Loucy (cell line): ENCODE results near the gene RILPL1.

Experiments used
- H2AFZ ChIP-seq: fragments of 200-600 bp; sonication (generic); 2 replicates; pipeline ENCODE4 v1.6.0; 2016; ENCODE audit warnings: antibody characterized with exemption, mild to moderate bottlenecking, low read length, moderate library complexity
- H3F3A ChIP-seq: fragments of 200-600 bp; 2 replicates; pipeline ENCODE4 v1.6.0; 2016; ENCODE audit warnings: antibody characterized with exemption, low read depth, mild to moderate bottlenecking
- H3K27me3 ChIP-seq: fragments of 200-600 bp; sonication (generic); 2 replicates; pipeline ENCODE4 v1.6.1; 2014; ENCODE audit warnings: low read length, mild to moderate bottlenecking; ENCODE audit not compliant: insufficient read depth, poor library complexity, severe bottlenecking
- H3K36me3 ChIP-seq: fragments of 200-600 bp; sonication (generic); 2 replicates; pipeline ENCODE4 v1.6.1; 2016; ENCODE audit warnings: low read length; ENCODE audit not compliant: insufficient read depth
- H3K4me1 ChIP-seq: fragments of 200-600 bp; sonication (generic); 2 replicates; pipeline ENCODE4 v1.5.1; 2014; ENCODE audit warnings: low read length, mild to moderate bottlenecking; ENCODE audit not compliant: insufficient read depth, poor library complexity, severe bottlenecking
- H3K4me2 ChIP-seq: fragments of 200-600 bp; sonication (generic); 2 replicates; pipeline ENCODE4 v1.6.0; 2014; ENCODE audit warnings: antibody characterized with exemption, low read length, low read depth, mild to moderate bottlenecking; ENCODE audit not compliant: poor library complexity, severe bottlenecking
- H3K4me3 ChIP-seq: fragments of 200-600 bp; sonication (generic); 2 replicates; pipeline ENCODE4 v1.5.1; 2014; ENCODE audit warnings: low read length, mild to moderate bottlenecking, mixed read lengths; ENCODE audit not compliant: poor library complexity, severe bottlenecking
- H3K79me2 ChIP-seq: fragments of 200-600 bp; sonication (generic); 2 replicates; pipeline ENCODE4 v1.6.1; 2014; ENCODE audit warnings: low read length; ENCODE audit not compliant: insufficient read depth
- H3K9ac ChIP-seq: fragments of 200-600 bp; sonication (generic); 2 replicates; pipeline ENCODE4 v1.6.0; 2014; ENCODE audit warnings: mild to moderate bottlenecking, low read depth, low read length, moderate library complexity; ENCODE audit not compliant: poor library complexity, severe bottlenecking
- H3K9me2 ChIP-seq: fragments of 200-600 bp; sonication (generic); replicated peaks from 2 replicates; pipeline ENCODE4 v1.6.1; 2016; ENCODE audit warnings: low read depth, low read length, mixed read lengths
- H3K9me3 ChIP-seq: fragments of 200-600 bp; sonication (generic); 2 replicates; pipeline ENCODE4 v1.6.1; 2014; ENCODE audit warnings: mild to moderate bottlenecking, antibody characterized with exemption, low read length, low read depth; ENCODE audit not compliant: insufficient read depth
- H4K20me1 ChIP-seq: fragments of 200-600 bp; sonication (generic); 2 replicates; pipeline ENCODE4 v1.6.0; 2014; ENCODE audit warnings: antibody characterized with exemption, low read length, mild to moderate bottlenecking; ENCODE audit not compliant: insufficient read depth, poor library complexity, severe bottlenecking
- EZH2phosphoT487 ChIP-seq: fragments of 200-600 bp; IDR thresholded peaks from 2 replicates; pipeline ENCODE4 v1.6.1; 2018; ENCODE audit warnings: antibody characterized with exemption, mild to moderate bottlenecking, moderate library complexity, borderline replicate concordance
- TF ChIP-seq, protein P1 (sequence below): fragments of 200-600 bp; sonication (generic); conservative IDR thresholded peaks from 2 replicates; pipeline ENCODE4 v1.5.1; 2014; ENCODE audit warnings: mild to moderate bottlenecking, antibody characterized with exemption, low read length

The RILPL1 gene

DNA sequence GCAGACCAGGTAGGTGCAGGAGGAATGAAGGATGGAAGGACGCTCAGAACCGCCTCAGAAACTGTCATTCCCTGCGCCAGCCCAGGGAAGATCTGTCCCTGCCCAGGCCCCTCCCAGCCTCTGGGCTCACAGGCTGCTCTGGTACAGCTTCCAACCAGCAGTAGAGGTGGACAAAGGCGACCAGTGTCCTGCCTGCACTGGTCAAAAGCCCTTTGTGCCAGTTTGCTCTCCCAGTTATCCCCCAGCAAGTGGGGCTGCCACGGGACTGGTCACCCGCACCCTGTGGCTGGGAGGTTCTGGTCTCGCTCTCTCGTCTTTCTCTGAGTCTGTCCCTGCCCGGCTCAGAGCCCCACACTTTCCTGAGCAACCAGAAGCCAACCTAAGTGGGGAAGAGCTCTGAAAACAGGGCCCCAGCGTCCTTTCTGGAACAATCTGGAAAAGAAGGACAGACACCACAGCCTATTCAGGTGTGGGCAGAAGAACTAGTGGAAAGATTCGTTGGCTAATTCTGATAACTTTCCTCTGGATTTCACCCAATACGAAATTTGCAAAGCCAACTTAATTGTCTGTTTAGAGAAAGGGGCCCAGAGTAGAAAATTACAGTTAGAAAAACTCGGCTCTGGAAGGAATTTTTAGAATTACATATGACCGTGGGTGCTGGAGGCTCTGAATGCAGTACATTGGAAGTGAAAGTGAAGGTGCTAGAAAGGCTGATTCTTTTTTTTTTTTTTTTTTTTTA, 53.9 kb downstream of the RILPL1 start:
- Histone ChIP-seq H3K9me2 (no peaks in the 10 kb centered on the region), H3K27me3 (no peaks in the 10 kb centered on the region), H3K9ac (no peak overlapping the region), H3K4me3 (no peak overlapping the region), H3K9me3 (no peaks in the 10 kb centered on the region), H4K20me1 (no peaks in the 10 kb centered on the region), H3K79me2 (no peaks in the 10 kb centered on the region), H3K4me1 (peaks cover 20% of the 10 kb centered on the region), H3K36me3 (no peaks in the 10 kb centered on the region), H3K4me2 (no peak overlapping the region), H2AFZ (no peak overlapping the region), H3F3A (no peaks in the 10 kb centered on the region)
- TF ChIP-seq EZH2phosphoT487: no peak
- TF ChIP-seq, protein P1, sequence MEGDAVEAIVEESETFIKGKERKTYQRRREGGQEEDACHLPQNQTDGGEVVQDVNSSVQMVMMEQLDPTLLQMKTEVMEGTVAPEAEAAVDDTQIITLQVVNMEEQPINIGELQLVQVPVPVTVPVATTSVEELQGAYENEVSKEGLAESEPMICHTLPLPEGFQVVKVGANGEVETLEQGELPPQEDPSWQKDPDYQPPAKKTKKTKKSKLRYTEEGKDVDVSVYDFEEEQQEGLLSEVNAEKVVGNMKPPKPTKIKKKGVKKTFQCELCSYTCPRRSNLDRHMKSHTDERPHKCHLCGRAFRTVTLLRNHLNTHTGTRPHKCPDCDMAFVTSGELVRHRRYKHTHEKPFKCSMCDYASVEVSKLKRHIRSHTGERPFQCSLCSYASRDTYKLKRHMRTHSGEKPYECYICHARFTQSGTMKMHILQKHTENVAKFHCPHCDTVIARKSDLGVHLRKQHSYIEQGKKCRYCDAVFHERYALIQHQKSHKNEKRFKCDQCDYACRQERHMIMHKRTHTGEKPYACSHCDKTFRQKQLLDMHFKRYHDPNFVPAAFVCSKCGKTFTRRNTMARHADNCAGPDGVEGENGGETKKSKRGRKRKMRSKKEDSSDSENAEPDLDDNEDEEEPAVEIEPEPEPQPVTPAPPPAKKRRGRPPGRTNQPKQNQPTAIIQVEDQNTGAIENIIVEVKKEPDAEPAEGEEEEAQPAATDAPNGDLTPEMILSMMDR: no peak

DNA sequence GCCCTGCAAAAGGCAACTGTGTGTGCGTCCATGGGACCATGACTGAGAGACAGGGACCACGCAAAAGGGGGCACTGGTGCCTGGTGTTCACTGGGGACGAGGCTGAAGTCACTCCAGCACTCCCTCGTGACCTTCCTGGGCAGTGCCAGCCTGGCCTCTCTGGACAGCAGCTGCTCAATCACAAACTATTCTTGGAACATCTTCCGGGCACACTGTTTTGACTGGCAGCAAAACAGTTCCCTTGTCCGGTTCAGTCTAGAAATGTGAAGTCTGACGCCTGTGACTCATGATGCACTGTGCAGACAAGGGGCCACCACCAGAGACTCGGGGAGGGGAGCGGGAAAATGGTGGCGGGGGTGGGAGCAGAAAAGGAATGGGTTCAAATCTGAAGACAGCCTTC, 54.8 kb downstream of the RILPL1 start:
- Histone ChIP-seq H4K20me1 (no peaks in the 10 kb centered on the region), H3K9me2 (no peaks in the 10 kb centered on the region), H3K79me2 (no peaks in the 10 kb centered on the region), H3K9ac (no peak overlapping the region), H3K9me3 (no peaks in the 10 kb centered on the region), H3F3A (no peaks in the 10 kb centered on the region), H3K4me1 (peaks cover 12% of the 10 kb centered on the region), H3K36me3 (no peaks in the 10 kb centered on the region), H3K4me3 (no peak overlapping the region), H3K27me3 (no peaks in the 10 kb centered on the region), H2AFZ (no peak overlapping the region), H3K4me2 (no peak overlapping the region)
- no peak for TF ChIP-seq EZH2phosphoT487
- TF ChIP-seq, protein P1: no peak

DNA sequence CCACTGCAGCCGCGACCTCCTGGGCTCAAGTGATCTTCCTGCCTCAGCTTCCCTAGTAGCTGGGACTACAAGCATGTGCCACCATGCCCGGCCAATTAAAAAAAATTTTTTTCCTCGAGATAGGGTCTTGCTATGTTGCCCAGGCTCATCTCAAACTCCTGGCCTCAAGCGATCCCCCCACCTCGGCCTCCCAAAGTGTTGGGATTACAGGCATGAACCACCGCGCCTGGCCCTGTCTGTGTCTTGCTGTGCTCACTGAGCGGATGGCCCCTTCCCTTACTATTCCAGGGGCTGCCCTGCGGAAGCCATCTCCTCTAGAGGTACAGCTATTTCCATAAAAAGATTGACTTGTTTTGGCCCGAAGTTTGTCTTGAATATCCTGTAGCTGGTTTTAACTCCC, 55.5 kb downstream of the RILPL1 start:
- H3K79me2 ChIP-seq: no peaks in the 10 kb centered on the region
- no peaks in the 10 kb centered on the region for H3F3A ChIP-seq
- H3K27me3 ChIP-seq: no peaks in the 10 kb centered on the region
- H3K4me3 ChIP-seq: no peak overlapping the region
- H3K4me1 ChIP-seq: peaks cover 5% of the 10 kb centered on the region
- no peaks in the 10 kb centered on the region for H3K9me3 ChIP-seq
- H3K4me2 ChIP-seq: no peak overlapping the region
- no peaks in the 10 kb centered on the region for H3K36me3 ChIP-seq
- H4K20me1 ChIP-seq: no peaks in the 10 kb centered on the region
- H3K9ac ChIP-seq: no peak overlapping the region
- no peaks in the 10 kb centered on the region for H3K9me2 ChIP-seq
- TF ChIP-seq EZH2phosphoT487: no peak
- TF ChIP-seq, protein P1: no peak
- H2AFZ ChIP-seq: no peak overlapping the region
